Thoracic aorta (tissue), 2 donors: ENCODE results near the gene SCNN1B. TPM values are rescaled to one million over a fixed set of nuclear protein-coding genes. Genes with fewer than 3 reads are reported as not detected.
"Not testable (repeated sequence)": the region's sequence is repeated elsewhere in the genome, so short reads cannot be mapped to it uniquely, and the experiment has no call there.

Experiments
- ATAC-seq: fragments of 150-250 bp; one replicate; pipeline ENCODE4 v1.8.0; 2017; ENCODE audit warnings: low read depth; ENCODE audit not compliant: insufficient number of reproducible peaks, low FRiP score
- DNase-seq: peaks from one replicate; pipeline ENCODE4 v3.0.0-alpha.2; 2020; ENCODE audit warnings: low spot score
- H3K27ac ChIP-seq, 2 donors: fragments of 200-600 bp; sonication (generic); 1 replicate in 1 of 2; 2 replicates in 1 of 2; pipeline ENCODE4 v1.5.1; 2016; ENCODE audit warnings: mild to moderate bottlenecking in 2 of 2, moderate library complexity in 2 of 2
- H3K27me3 ChIP-seq: fragments of 200-600 bp; sonication (generic); replicated peaks from 2 replicates; pipeline ENCODE4 v1.6.0; 2016; ENCODE audit warnings: mild to moderate bottlenecking; ENCODE audit not compliant: insufficient read depth
- H3K36me3 ChIP-seq: fragments of 200-600 bp; sonication (generic); one replicate; pipeline ENCODE4 v1.5.1; 2016
- H3K4me1 ChIP-seq, 2 donors: fragments of 200-600 bp; sonication (generic); 1 replicate in 1 of 2; 2 replicates in 1 of 2; pipeline versions ENCODE4 v1.5.1 to v1.6.0; 2016; ENCODE audit warnings: low read depth in 2 of 2, mild to moderate bottlenecking in 1 of 2; ENCODE audit not compliant: control insufficient read depth in 1 of 2
- H3K4me3 ChIP-seq: fragments of 200-600 bp; sonication (generic); 2 replicates; pipeline ENCODE4 v1.5.1; 2016; ENCODE audit warnings: mild to moderate bottlenecking
- H3K9me3 ChIP-seq: fragments of 200-600 bp; sonication (generic); 2 replicates; pipeline ENCODE4 v1.5.1; 2016
- CTCF ChIP-seq: fragments of 200-600 bp; sonication (generic); IDR thresholded peaks from one replicate; pipeline ENCODE4 v1.5.1; 2019; ENCODE audit warnings: antibody characterized with exemption
- total RNA-seq, 2 donors: library from RNA; depleted of rRNA; stranded (reverse); fragments of >200 nt; gene quantifications; one replicate each; pipeline versions ENCODE4 v1.1.0 to v1.2.3, GENCODE V29; 2016

Gene SCNN1B
- total RNA-seq, 2 donors from 2014 or later, result 1.1 TPM; not detected in 1

- Histone ChIP-seq H3K36me3 (no peaks in the 10 kb centered on the region), H3K9me3 (no peaks in the 10 kb centered on the region), H3K27me3 (no peaks in the 10 kb centered on the region), H3K27ac (no peak overlapping the region), H3K4me1 (no peaks in the 10 kb centered on the region), H3K4me3 (no peak overlapping the region)
- no peak for ATAC-seq
- no peak for TF ChIP-seq CTCF
- no peak for DNase-seq
Observed at GRCh38 chr16:23294260-23294659, 7.8 kb upstream of the SCNN1B start.

- Histone ChIP-seq H3K27ac (no peak overlapping the region), H3K36me3 (no peaks in the 10 kb centered on the region), H3K4me1 (peaks cover 0 to 5% of the 10 kb centered on the region in 2 donors), H3K4me3 (no peak overlapping the region), H3K27me3 (no peaks in the 10 kb centered on the region), H3K9me3 (no peaks in the 10 kb centered on the region)
- no peak for DNase-seq
- no peak for TF ChIP-seq CTCF
- ATAC-seq, result no peak
Observed at GRCh38 chr16:23296994-23297393, 5.1 kb upstream of the SCNN1B start.

GRCh38 chr16:23298290-23298915 is 3.7 kb upstream of the SCNN1B start:
- ATAC-seq, result no peak
- no peak overlapping the region for H3K4me3 ChIP-seq
- H3K36me3 ChIP-seq, result no peaks in the 10 kb centered on the region
- TF ChIP-seq CTCF, result no peak
- no peaks in the 10 kb centered on the region for H3K27me3 ChIP-seq
- DNase-seq, result no peak
- no peaks in the 10 kb centered on the region for H3K9me3 ChIP-seq
- peaks cover 0 to 9% of the 10 kb centered on the region in 2 donors for H3K4me1 ChIP-seq
- no peak overlapping the region for H3K27ac ChIP-seq

GRCh38 chr16:23299815-23300214 is 2.3 kb upstream of the SCNN1B start:
- H3K27ac ChIP-seq, H3K27me3 ChIP-seq, ATAC-seq: not testable (repeated sequence)

GRCh38 chr16:23301251-23302044 is 654 bp upstream of the SCNN1B start:
- no peak for DNase-seq
- TF ChIP-seq CTCF, result no peak
- H3K4me3 ChIP-seq, result no peak overlapping the region
- H3K9me3 ChIP-seq, result no peaks in the 10 kb centered on the region
- H3K36me3 ChIP-seq, result no peaks in the 10 kb centered on the region
- no peak overlapping the region for H3K27ac ChIP-seq
- no peak for ATAC-seq
- H3K27me3 ChIP-seq, result no peaks in the 10 kb centered on the region
- H3K4me1 ChIP-seq, result peaks cover 0 to 9% of the 10 kb centered on the region in 2 donors

More at GRCh38 chr16:23299815-23300214, 2.3 kb upstream of the SCNN1B start:
- not testable (repeated sequence) for DNase-seq, H3K4me1 ChIP-seq, H3K36me3 ChIP-seq, H3K4me3 ChIP-seq, H3K9me3 ChIP-seq
